Left kidney (tissue), 2 donors: Measurements from ENCODE around the gene TMEM9B. TPM values are rescaled to one million over a fixed set of nuclear protein-coding genes. Genes with fewer than 3 reads are reported as not detected.
A peak's percentile ranks its signal among the peaks of the same experiment; 100 is the strongest.

Source experiments
- DNase-seq: peaks from one replicate; pipeline ENCODE4 v3.0.0-alpha.2; 2013
- polyA plus RNA-seq: library from polyadenylated mRNA; unstranded; fragments of 120-200 nt; gene quantifications from one replicate; pipeline ENCODE4 v1.2.1, GENCODE V29; 2013; ENCODE audit not compliant: insufficient read length

TMEM9B gene
- polyA plus RNA-seq, 1 donor = 63.8 TPM

GRCh38 chr11:8932564-8933180, 31.6 kb downstream of the TMEM9B start, which contains the start of gene C11orf16:
Gene C11orf16 (minus strand): TSS chr11:8932947. CDS start chr11:8932308, 639 bp downstream.
- no peak for DNase-seq

- no peak for DNase-seq
Observed at GRCh38 chr11:8930456-8931175, 33.6 kb downstream of the TMEM9B start.

- DNase-seq = no peak
Observed at GRCh38 chr11:8928981-8929615, 35.1 kb downstream of the TMEM9B start.

- DNase-seq = no peak
Observed at GRCh38 chr11:8928205-8928604, 36.0 kb downstream of the TMEM9B start.

- DNase-seq = no peak
Observed at GRCh38 chr11:8927233-8927632, 37.0 kb downstream of the TMEM9B start.

GRCh38 chr11:8926236-8926635, 38.0 kb downstream of the TMEM9B start:
- no peak for DNase-seq

GRCh38 chr11:8925711-8926110, 38.5 kb downstream of the TMEM9B start:
- no peak for DNase-seq

- DNase-seq = no peak
Observed at GRCh38 chr11:8922691-8923090, 41.6 kb downstream of the TMEM9B start.

GRCh38 chr11:8917157-8917825, 47.0 kb downstream of the TMEM9B start:
- DNase-seq = no peak

GRCh38 chr11:8914661-8915018, 49.6 kb downstream of the TMEM9B start:
- no peak for DNase-seq

- DNase-seq = peak; percentile 53
Observed at GRCh38 chr11:8913961-8914660, 50.1 kb downstream of the TMEM9B start.

GRCh38 chr11:8911029-8911823, 53.0 kb downstream of the TMEM9B start, which contains the start of gene AKIP1:
Gene AKIP1 (plus strand): TSS chr11:8911189. CDS start chr11:8911450, 261 bp downstream.
- DNase-seq = peak; percentile 97

- no peak for DNase-seq
Observed at GRCh38 chr11:8910649-8911026, 53.6 kb downstream of the TMEM9B start.

GRCh38 chr11:8908099-8908498, 56.1 kb downstream of the TMEM9B start:
- no peak for DNase-seq

GRCh38 chr11:8907116-8907515, 57.1 kb downstream of the TMEM9B start:
- no peak for DNase-seq

GRCh38 chr11:8905528-8906165, 58.6 kb downstream of the TMEM9B start:
- no peak for DNase-seq

- DNase-seq = no peak
Observed at GRCh38 chr11:8899119-8899753, 65.0 kb downstream of the TMEM9B start.
